HG03103 (cell line): Measurements from ENCODE around the gene CDKN2C.

Experiments used
- ATAC-seq: cut with Tn5 transposase; IDR thresholded peaks from one replicate; pipeline ENCODE4 v1.9.1; 2021; ENCODE audit warnings: low read depth; ENCODE audit not compliant: unreplicated experiment

The CDKN2C gene

GRCh38 chr1:51014878-51015277, 44.8 kb downstream of the CDKN2C start:
- ATAC-seq, result no peak

GRCh38 chr1:51019811-51020210, 49.8 kb downstream of the CDKN2C start:
- no peak for ATAC-seq
